Liver (tissue), 9 donors: ENCODE results near the gene CYB5A. TPM values are rescaled to one million over a fixed set of nuclear protein-coding genes. Genes with fewer than 3 reads are reported as not detected.

Experiments
- DNase-seq: peaks from one replicate; pipeline ENCODE4 v3.0.0-alpha.2; 2017; ENCODE audit warnings: low spot score
- H3K27ac ChIP-seq, 2 donors: one replicate each; pipeline ENCODE4 v1.7.0; 2013; ENCODE audit warnings: inconsistent platforms in 2 of 2, low read length in 2 of 2, control low read depth in 1 of 2, low read depth in 1 of 2, mild to moderate bottlenecking in 1 of 2
- H3K27me3 ChIP-seq, 4 donors: one replicate each; pipeline versions ENCODE4 v1.6.1 to v1.7.0; 2013; ENCODE audit warnings: low read length in 3 of 4, inconsistent platforms in 1 of 4, mild to moderate bottlenecking in 1 of 4, moderate library complexity in 1 of 4; ENCODE audit not compliant: control insufficient read depth in 4 of 4, insufficient read depth in 4 of 4
- H3K36me3 ChIP-seq, 4 donors: one replicate each; pipeline versions ENCODE4 v1.6.1 to v1.7.0; 2013; ENCODE audit warnings: low read length in 3 of 4, mild to moderate bottlenecking in 3 of 4, low read depth in 1 of 4, moderate library complexity in 1 of 4; ENCODE audit not compliant: control insufficient read depth in 4 of 4, insufficient read depth in 3 of 4
- H3K4me1 ChIP-seq, 4 donors: one replicate each; pipeline versions ENCODE4 v1.6.1 to v1.7.0; 2013; ENCODE audit warnings: low read length in 3 of 4, mild to moderate bottlenecking in 3 of 4, moderate library complexity in 1 of 4; ENCODE audit not compliant: control insufficient read depth in 4 of 4, insufficient read depth in 4 of 4
- H3K4me3 ChIP-seq, 3 donors: one replicate each; pipeline versions ENCODE4 v1.6.1 to v1.7.0; 2013; ENCODE audit warnings: low read length in 3 of 3, control low read depth in 1 of 3, low read depth in 1 of 3, mild to moderate bottlenecking in 1 of 3
- H3K9ac ChIP-seq, 2 donors: one replicate each; pipeline ENCODE4 v1.7.0; 2013; ENCODE audit warnings: low read length in 2 of 2, mild to moderate bottlenecking in 2 of 2, moderate library complexity in 2 of 2, control low read depth in 1 of 2, low read depth in 1 of 2
- H3K9me3 ChIP-seq, 4 donors: one replicate each; pipeline versions ENCODE4 v1.6.1 to v1.7.0; 2013; ENCODE audit warnings: low read length in 3 of 4; ENCODE audit not compliant: control insufficient read depth in 4 of 4
- CTCF ChIP-seq: fragments of 150-350 bp; IDR thresholded peaks from 2 replicates; pipeline ENCODE4 v1.5.1; 2017; ENCODE audit warnings: improper control_type of control experiment, low read depth, low read length; ENCODE audit not compliant: missing input control
- EGR1 ChIP-seq, 2 donors: IDR thresholded peaks; 2 replicates each; pipeline ENCODE4 v1.6.1; 2016 to 2018; ENCODE audit warnings: antibody characterized with exemption in 2 of 2, low read depth in 2 of 2
- FOXA1 ChIP-seq: IDR thresholded peaks from 2 replicates; pipeline ENCODE4 v1.6.1; 2016; ENCODE audit warnings: antibody characterized with exemption
- FOXA2 ChIP-seq: IDR thresholded peaks from 2 replicates; pipeline ENCODE4 v1.6.1; 2016; ENCODE audit warnings: antibody characterized with exemption
- GABPA ChIP-seq, 2 donors: IDR thresholded peaks in 1 of 2; conservative IDR thresholded peaks in 1 of 2; 2 replicates each; pipeline ENCODE4 v1.6.1; 2016; ENCODE audit warnings: antibody characterized with exemption in 2 of 2, mild to moderate bottlenecking in 1 of 2, moderate library complexity in 1 of 2
- HNF4A ChIP-seq, 2 donors: conservative IDR thresholded peaks; 2 replicates each; pipeline ENCODE4 v1.6.1; 2016; ENCODE audit warnings: antibody characterized with exemption in 2 of 2, mild to moderate bottlenecking in 2 of 2
- HNF4G ChIP-seq: IDR thresholded peaks from 2 replicates; pipeline ENCODE4 v1.6.1; 2016; ENCODE audit warnings: antibody characterized with exemption
- NR2F2 ChIP-seq: IDR thresholded peaks from 2 replicates; pipeline ENCODE4 v1.6.1; 2016; ENCODE audit warnings: antibody characterized with exemption
- RAD21 ChIP-seq, 2 donors: IDR thresholded peaks; 2 replicates each; pipeline ENCODE4 v1.6.1; 2016; ENCODE audit warnings: antibody characterized with exemption in 2 of 2, mild to moderate bottlenecking in 2 of 2
- REST ChIP-seq: IDR thresholded peaks from 2 replicates; pipeline ENCODE4 v1.6.1; 2016; ENCODE audit warnings: antibody characterized with exemption, mild to moderate bottlenecking
- RXRA ChIP-seq, 2 donors: IDR thresholded peaks; 2 replicates each; pipeline ENCODE4 v1.6.1; 2017 to 2018; ENCODE audit warnings: antibody characterized with exemption in 2 of 2, mild to moderate bottlenecking in 1 of 2
- TAF1 ChIP-seq: conservative IDR thresholded peaks from 2 replicates; pipeline ENCODE4 v1.6.1; 2016; ENCODE audit warnings: antibody characterized with exemption, mild to moderate bottlenecking
- YY1 ChIP-seq: IDR thresholded peaks from 2 replicates; pipeline ENCODE4 v1.6.1; 2016; ENCODE audit warnings: antibody characterized with exemption, mild to moderate bottlenecking
- WGBS: extraction: QIAGEN DNeasy Blood & Tissue Kit; methylation state at CpG from one replicate; pipeline ENCODE4 v1.1.7; 2013; 5-methylcytosine and 5-hydroxymethylcytosine counted together
- polyA plus RNA-seq, 2 donors: library from polyadenylated mRNA; stranded (reverse) in 1 of 2; unstranded in 1 of 2; fragments of 200-250 nt in 1 of 2; fragments of >200 nt in 1 of 2; fragmentation: Nextera tagmentation in 1 of 2; extraction: Ambion mirVana in 1 of 2; gene quantifications; one replicate each; pipeline versions ENCODE4 v1.2.1 to v1.2.3, GENCODE V29; 2013 to 2015
- total RNA-seq, 2 donors: library from RNA; depleted of rRNA; stranded (reverse); fragments of >200 nt; gene quantifications; one replicate each; pipeline ENCODE4 v1.2.3, GENCODE V29; 2014
- donor health status: healthy.
- donor health status: healthy.
- donor health status: healthy.
- donor health status: healthy.
- donor health status: healthy.

CYB5A gene
- total and polyA plus RNA-seq, 4 donors = 277 to 2,022 (median 1,122) TPM

DNA sequence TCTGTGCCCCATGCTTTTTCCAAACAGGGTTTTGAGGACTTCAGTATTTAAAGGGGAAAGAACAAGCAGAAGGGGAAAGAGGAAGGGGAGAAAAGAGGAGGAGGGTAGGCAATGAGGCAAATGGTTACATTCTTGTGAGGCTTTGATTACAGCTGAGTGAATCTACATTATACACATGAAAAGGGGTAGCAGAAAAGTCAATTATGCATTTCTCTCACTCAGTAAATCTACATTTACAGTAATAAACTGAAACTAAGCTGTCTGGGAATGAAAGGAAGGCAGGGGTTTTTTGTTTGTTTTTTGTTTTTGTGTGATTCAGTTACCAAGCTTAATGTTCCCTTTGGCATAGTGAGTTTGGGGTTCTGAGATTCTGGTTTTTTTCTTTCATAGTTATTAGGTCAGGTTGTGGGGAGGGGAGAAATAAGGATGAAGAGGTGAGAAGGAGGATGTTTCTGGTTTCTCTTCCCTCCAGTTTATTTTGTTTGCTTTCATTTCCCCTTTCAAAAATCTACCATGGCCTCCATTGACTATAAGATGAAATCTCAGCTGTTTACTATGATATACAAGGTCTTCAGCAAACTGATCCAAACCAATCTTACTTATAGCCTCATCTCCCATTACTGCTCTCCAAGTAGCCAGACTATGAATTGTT lies 42.6 kb upstream of the CYB5A start:
- no peak for DNase-seq
- Histone ChIP-seq H3K27ac (no peak overlapping the region), H3K4me3 (no peak overlapping the region), H3K4me1 (peaks cover 0 to 2% (median 0%) of the 10 kb centered on the region in 4 donors), H3K36me3 (no peaks in the 10 kb centered on the region), H3K9ac (no peak overlapping the region), H3K27me3 (no peaks in the 10 kb centered on the region), H3K9me3 (no peaks in the 10 kb centered on the region)
- TF ChIP-seq NR2F2 = no peak
- no peak for TF ChIP-seq CTCF
- no peak for TF ChIP-seq FOXA1
- TF ChIP-seq FOXA2 = no peak
- TF ChIP-seq RXRA (IDR thresholded peaks at IDR 0.05) = no peak
- TF ChIP-seq TAF1 = no peak
- no peak for TF ChIP-seq GABPA (IDR thresholded peaks at IDR 0.05 in 1 of 2, conservative IDR thresholded peaks at IDR 0.05 in 1 of 2)
- no peak for TF ChIP-seq HNF4G
- TF ChIP-seq YY1 = no peak
- no peak for TF ChIP-seq EGR1 (IDR thresholded peaks at IDR 0.05; ENCODE audit: low read depth in 2 of 2)
- no peak for TF ChIP-seq REST

GRCh38 chr18:74333091-74333490 lies 41.3 kb upstream of the CYB5A start:
- WGBS = 56% methylated on average over 1 of the region's 1 CpG
- Histone ChIP-seq H3K36me3 (no peaks in the 10 kb centered on the region), H3K4me1 (peaks cover 0 to 2% (median 0%) of the 10 kb centered on the region in 4 donors), H3K27ac (no peak overlapping the region), H3K4me3 (no peak overlapping the region), H3K9me3 (no peaks in the 10 kb centered on the region), H3K9ac (no peak overlapping the region), H3K27me3 (no peaks in the 10 kb centered on the region)
- TF ChIP-seq TAF1 (no peak), NR2F2 (no peak), RAD21 (IDR thresholded peaks at IDR 0.05) (no peak), HNF4G (no peak), CTCF (no peak), HNF4A (conservative IDR thresholded peaks at IDR 0.05) (no peak)
- no peak for DNase-seq
